Testis (tissue), 2 donors: Measurements from ENCODE around the gene GALNT9.

Experiments used
- POLR2A ChIP-seq: fragments of 450-650 bp; IDR thresholded peaks from one replicate; pipeline ENCODE4 v1.6.1; 2017; ENCODE audit warnings: antibody characterized with exemption, mild to moderate bottlenecking, moderate library complexity
- TF ChIP-seq, protein P1 (sequence below), 3 experiments: fragments of 450-650 bp in 2 of 3; fragments of 200-600 bp in 1 of 3; sonication (generic) in 1 of 3; IDR thresholded peaks; one replicate each; pipeline ENCODE4 v1.5.1; 2016 to 2019; ENCODE audit warnings: antibody characterized with exemption in 3 of 3, mild to moderate bottlenecking in 2 of 3, moderate library complexity in 1 of 3

GRCh38 chr12:132169376-132169775 is 160.0 kb downstream of the GALNT9 start:
- TF ChIP-seq, protein P1, sequence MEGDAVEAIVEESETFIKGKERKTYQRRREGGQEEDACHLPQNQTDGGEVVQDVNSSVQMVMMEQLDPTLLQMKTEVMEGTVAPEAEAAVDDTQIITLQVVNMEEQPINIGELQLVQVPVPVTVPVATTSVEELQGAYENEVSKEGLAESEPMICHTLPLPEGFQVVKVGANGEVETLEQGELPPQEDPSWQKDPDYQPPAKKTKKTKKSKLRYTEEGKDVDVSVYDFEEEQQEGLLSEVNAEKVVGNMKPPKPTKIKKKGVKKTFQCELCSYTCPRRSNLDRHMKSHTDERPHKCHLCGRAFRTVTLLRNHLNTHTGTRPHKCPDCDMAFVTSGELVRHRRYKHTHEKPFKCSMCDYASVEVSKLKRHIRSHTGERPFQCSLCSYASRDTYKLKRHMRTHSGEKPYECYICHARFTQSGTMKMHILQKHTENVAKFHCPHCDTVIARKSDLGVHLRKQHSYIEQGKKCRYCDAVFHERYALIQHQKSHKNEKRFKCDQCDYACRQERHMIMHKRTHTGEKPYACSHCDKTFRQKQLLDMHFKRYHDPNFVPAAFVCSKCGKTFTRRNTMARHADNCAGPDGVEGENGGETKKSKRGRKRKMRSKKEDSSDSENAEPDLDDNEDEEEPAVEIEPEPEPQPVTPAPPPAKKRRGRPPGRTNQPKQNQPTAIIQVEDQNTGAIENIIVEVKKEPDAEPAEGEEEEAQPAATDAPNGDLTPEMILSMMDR (IDR thresholded peaks at IDR 0.05), result no peak
- TF ChIP-seq POLR2A, result no peak
